CD4-positive, alpha-beta T cell treated with Interleukin-17A for 4 hours (primary cell): ENCODE measurements around the gene FADS1.

Experiments used
- DNase-seq: peaks from one replicate; pipeline ENCODE4 v3.0.0-alpha.2; 2020; ENCODE audit warnings: mixed read lengths

FADS1 gene

GRCh38 chr11:61844909-61845565, 28.2 kb upstream of the FADS1 start:
- no peak for DNase-seq

GRCh38 chr11:61842528-61842820, 25.7 kb upstream of the FADS1 start:
- DNase-seq: no peak

GRCh38 chr11:61841636-61842527, 25.1 kb upstream of the FADS1 start:
- no peak for DNase-seq

- no peak for DNase-seq
These were observed 23.6 kb upstream of the FADS1 start for GRCh38 chr11:61840371-61840770.

- DNase-seq: no peak
These were observed 22.9 kb upstream of the FADS1 start for GRCh38 chr11:61839742-61840141.

- DNase-seq: no peak
These were observed 22.1 kb upstream of the FADS1 start for GRCh38 chr11:61838921-61839320.

- no peak for DNase-seq
These were observed 21.7 kb upstream of the FADS1 start for GRCh38 chr11:61838501-61838900.

- DNase-seq: no peak
These were observed 20.7 kb upstream of the FADS1 start for GRCh38 chr11:61837411-61838005.

GRCh38 chr11:61836193-61836592, 19.4 kb upstream of the FADS1 start:
- no peak for DNase-seq

- DNase-seq: peak; percentile 64
These were observed 17.7 kb upstream of the FADS1 start for GRCh38 chr11:61834278-61835048.

GRCh38 chr11:61833926-61834277, 17.1 kb upstream of the FADS1 start:
- DNase-seq: no peak

- peak; percentile 49 for DNase-seq
These were observed 16.7 kb upstream of the FADS1 start for GRCh38 chr11:61833471-61833870.

- no peak for DNase-seq
These were observed 16.0 kb upstream of the FADS1 start for GRCh38 chr11:61832754-61833153.

- no peak for DNase-seq
These were observed 15.4 kb upstream of the FADS1 start for GRCh38 chr11:61832207-61832606.

GRCh38 chr11:61830237-61831105, 13.7 kb upstream of the FADS1 start:
- DNase-seq: no peak

GRCh38 chr11:61829806-61830205, 13.0 kb upstream of the FADS1 start:
- no peak for DNase-seq

- peak; percentile 58 for DNase-seq
These were observed 12.0 kb upstream of the FADS1 start for GRCh38 chr11:61828629-61829407.

GRCh38 chr11:61828379-61828628, 11.5 kb upstream of the FADS1 start:
- no peak for DNase-seq

GRCh38 chr11:61827571-61828378, 11.0 kb upstream of the FADS1 start, which contains the start of gene FADS2:
TSS of gene FADS2 (plus strand) at chr11:61828300. CDS start at chr11:61828391, 91 bp downstream.
- DNase-seq: peak; percentile 90

- DNase-seq: no peak
These were observed 10.2 kb upstream of the FADS1 start for GRCh38 chr11:61826930-61827570.
